Vagina (tissue), 2 donors: ENCODE data around the gene MYO1E.

Experiments
- POLR2AphosphoS5 ChIP-seq, 2 donors: sonication (generic); formaldehyde crosslinking; IDR thresholded peaks; one replicate each; pipeline ENCODE4 v1.9.0; 2017; ENCODE audit warnings: antibody characterized with exemption in 2 of 2, mild to moderate bottlenecking in 2 of 2, low read depth in 1 of 2; ENCODE audit not compliant: insufficient read depth in 1 of 2
- TF ChIP-seq, protein P1 (sequence below), 3 experiments: fragments of 450-650 bp in 2 of 3; fragments of 200-600 bp in 1 of 3; sonication (generic) in 1 of 3; IDR thresholded peaks; one replicate each; pipeline ENCODE4 v1.5.1; 2017 to 2019; ENCODE audit warnings: antibody characterized with exemption in 3 of 3, mild to moderate bottlenecking in 2 of 3, moderate library complexity in 2 of 3

GRCh38 chr15:59327942-59328341, 44.7 kb downstream of the MYO1E start:
- TF ChIP-seq POLR2AphosphoS5 (IDR thresholded peaks at IDR 0.05; ENCODE audit: insufficient read depth in 1 of 2, low read depth in 1 of 2) = no peak
- TF ChIP-seq, protein P1, sequence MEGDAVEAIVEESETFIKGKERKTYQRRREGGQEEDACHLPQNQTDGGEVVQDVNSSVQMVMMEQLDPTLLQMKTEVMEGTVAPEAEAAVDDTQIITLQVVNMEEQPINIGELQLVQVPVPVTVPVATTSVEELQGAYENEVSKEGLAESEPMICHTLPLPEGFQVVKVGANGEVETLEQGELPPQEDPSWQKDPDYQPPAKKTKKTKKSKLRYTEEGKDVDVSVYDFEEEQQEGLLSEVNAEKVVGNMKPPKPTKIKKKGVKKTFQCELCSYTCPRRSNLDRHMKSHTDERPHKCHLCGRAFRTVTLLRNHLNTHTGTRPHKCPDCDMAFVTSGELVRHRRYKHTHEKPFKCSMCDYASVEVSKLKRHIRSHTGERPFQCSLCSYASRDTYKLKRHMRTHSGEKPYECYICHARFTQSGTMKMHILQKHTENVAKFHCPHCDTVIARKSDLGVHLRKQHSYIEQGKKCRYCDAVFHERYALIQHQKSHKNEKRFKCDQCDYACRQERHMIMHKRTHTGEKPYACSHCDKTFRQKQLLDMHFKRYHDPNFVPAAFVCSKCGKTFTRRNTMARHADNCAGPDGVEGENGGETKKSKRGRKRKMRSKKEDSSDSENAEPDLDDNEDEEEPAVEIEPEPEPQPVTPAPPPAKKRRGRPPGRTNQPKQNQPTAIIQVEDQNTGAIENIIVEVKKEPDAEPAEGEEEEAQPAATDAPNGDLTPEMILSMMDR (IDR thresholded peaks at IDR 0.05) = no peak
